GM21515 (cell line): ENCODE results near the gene SLC27A6.
"Not testable (repeated sequence)": the region's sequence is repeated elsewhere in the genome, so short reads cannot be mapped to it uniquely, and the experiment has no call there.

Source experiments
- ATAC-seq: cut with Tn5 transposase; IDR thresholded peaks from one replicate; pipeline ENCODE4 v1.9.1; 2021; ENCODE audit not compliant: unreplicated experiment

SLC27A6 gene

DNA sequence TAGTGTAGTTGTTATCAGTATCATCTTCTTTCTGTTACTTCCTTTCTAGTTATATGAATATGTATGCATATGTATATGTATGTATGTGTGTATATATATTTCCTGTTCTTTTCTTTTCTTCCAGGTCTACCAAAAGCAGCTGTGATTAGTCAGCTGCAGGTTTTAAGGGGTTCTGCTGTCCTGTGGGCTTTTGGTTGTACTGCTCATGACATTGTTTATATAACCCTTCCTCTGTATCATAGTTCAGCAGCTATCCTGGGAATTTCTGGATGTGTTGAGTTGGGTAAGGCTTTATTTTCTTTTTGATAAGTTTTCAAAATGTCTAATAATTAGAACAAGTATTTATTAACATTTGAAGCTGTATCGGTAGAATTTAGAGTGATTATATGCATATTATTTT lies 23.2 kb downstream of the SLC27A6 start:
- ATAC-seq: no peak

DNA sequence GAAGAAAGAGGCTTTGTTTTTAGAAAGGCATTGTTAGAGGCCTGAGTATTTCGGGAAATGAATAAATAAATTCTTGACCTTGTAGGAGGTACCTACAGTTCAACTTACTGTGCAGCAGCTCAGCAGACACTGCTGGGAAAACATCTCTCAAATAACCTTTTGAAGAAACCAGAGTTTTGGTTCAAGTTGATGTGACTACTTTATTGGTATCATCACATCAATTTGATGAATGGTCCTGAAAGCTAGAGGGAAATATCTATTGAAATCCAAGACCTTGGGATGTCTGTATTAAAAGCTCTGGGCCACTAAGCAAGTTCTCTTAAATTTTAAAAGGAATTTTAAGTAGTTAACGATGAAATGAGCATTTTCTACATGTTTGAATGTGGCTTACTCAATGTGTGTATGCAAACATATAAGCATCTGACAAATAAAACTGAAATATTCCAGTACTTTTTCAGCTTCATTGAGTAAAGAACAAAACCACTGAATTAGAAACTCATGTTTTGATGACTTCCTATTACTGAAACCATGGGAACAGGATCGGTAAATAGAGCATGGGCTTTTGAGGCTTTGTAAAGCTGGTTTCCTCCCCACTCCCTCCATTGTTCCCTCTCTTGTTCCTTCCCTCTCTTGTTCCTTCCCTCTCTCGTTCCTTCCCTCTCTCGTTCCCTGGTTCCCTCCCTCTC lies 36.7 kb downstream of the SLC27A6 start:
- ATAC-seq: no peak

DNA sequence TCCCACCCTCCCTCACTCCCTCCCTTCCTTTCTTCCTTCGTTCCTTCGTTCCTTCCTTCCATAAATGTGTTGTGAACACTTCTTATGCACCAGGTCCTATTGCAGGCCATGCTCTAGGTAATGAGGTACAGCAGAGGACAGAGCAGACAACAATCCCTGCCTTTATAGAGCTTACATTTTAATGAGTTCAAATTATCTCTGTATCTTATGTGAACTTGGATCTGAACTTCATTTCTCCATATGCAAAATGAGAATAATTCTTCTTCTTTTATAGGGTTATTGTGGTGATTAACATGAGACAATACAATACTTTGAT lies 37.2 kb downstream of the SLC27A6 start:
- ATAC-seq: no peak

DNA sequence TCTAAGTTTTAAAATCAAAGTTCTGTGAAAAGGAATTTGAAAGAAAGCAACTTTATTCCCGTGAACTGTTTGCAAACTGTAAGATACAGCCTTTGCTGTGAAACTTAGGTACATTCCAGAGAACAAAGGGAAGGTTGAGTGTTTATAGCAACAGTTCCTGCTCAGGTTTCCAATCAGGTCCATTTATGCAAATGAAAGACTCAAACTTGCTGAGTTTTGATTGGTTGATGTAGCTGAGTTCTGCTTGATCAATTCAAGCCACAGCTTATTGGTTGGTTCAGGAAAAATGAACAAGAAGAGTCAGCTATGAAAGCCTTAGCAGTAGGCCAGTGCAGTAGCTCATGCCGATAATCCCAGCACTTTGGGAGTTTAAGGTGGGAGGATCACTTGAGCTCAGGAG lies 37.9 kb downstream of the SLC27A6 start:
- no peak for ATAC-seq

DNA sequence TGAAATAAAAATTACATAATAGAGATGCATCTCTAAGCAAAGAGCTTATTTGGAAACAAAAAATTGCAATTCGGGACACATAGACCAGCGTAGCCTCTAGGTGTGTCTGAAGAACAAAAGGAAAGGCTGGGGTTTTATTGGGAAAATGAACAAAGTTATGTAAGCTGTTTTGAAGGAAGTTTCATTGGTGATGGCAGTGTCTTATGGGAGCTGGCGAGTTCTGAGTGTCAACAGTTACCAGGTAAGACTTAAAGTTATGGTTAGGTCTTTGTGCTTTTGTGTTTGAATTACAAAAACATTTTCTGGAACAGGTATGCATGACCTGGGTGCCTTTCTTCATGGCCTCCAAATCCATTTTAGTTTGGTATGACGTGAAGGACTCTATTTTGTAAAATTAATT lies 48.9 kb downstream of the SLC27A6 start:
- ATAC-seq: no peak

DNA sequence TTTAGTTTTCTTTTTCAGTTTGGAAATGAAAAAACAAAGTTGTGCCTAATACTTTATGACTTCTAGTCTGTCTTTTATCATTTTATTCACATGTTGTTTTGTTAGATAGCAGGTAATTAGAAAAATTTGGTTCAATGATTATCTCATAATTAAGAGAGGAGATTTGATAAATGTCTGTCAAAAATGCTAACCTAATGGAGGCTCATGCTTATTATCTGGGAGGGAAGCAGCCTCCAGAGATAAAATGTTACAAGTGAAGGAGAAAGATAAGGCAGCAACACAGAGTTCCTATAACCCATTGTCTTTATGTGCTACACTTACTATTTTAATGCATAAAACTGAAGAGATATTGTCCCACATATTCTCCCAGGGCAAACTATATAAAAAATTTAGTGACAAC lies 53.5 kb downstream of the SLC27A6 start:
- ATAC-seq: no peak

DNA sequence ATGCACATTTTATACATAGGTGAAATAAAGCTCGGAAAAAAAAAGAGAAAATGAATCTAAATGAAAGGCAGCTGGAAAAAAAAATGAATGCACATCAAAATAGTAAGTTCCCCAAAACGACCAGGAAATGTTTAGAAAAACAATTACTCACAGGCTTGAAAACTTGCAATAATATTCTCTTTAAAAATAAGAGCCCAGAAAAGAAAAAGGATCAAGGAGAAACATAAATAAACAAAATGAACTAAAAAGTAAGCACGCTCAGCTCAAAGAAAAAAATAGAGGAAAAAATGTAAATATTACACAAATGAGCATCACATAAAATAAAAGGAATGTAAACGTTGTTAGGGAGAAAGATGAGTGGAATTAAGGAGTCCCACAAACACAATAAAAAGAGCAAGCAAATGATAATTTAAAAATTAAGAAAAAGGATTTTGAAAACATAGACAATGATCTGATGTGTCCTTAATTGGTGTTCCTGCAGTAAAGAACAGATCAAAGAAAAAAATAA lies 54.2 kb downstream of the SLC27A6 start:
- no peak for ATAC-seq

GRCh38 chr5:129020683-129021082 lies 55.4 kb downstream of the SLC27A6 start:
- ATAC-seq: no peak

DNA sequence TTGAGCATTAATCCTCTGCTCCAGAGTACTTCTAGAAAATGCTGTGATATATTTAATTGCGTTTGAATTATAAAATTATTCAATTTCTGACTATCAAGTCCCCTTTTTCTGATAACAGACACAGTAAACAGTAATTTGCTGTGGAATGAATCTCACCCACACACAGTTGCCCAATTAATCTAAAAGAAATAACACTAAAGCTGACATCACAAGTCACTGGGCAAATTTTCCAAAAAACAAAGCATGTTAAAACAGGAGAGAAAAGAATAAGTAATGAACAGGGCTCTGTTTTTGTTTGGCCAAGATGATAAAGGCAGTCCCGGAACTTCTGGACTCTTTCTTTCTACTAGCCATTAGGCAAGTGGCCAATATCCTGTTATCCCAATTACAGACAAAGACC lies 56.5 kb downstream of the SLC27A6 start:
- no peak for ATAC-seq

DNA sequence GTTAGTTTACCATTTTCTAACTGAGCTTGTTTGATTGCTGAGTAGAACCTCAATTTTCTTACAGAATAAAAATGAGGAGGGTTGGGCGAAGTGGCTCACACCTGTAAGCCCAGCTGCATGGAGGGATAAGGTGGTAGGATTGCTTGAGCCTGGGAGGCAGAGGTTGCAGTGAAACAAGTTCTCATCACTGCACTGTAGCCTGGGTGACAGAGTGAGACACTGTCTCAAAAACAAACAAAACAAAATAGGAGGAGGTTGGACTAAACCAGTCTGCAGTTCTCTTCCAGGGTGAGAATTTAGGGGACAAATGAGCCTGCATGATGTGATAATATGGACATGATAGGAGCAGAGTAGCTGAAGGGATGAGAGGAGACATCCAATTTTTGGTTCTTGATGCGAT lies 57.3 kb downstream of the SLC27A6 start:
- ATAC-seq: no peak

- ATAC-seq: no peak
Observed at GRCh38 chr5:129027260-129027659, 62.0 kb downstream of the SLC27A6 start.

- no peak for ATAC-seq
Observed at GRCh38 chr5:129031886-129032683, 66.8 kb downstream of the SLC27A6 start.

GRCh38 chr5:129036257-129036656 lies 71.0 kb downstream of the SLC27A6 start:
- ATAC-seq: not testable (repeated sequence)

DNA sequence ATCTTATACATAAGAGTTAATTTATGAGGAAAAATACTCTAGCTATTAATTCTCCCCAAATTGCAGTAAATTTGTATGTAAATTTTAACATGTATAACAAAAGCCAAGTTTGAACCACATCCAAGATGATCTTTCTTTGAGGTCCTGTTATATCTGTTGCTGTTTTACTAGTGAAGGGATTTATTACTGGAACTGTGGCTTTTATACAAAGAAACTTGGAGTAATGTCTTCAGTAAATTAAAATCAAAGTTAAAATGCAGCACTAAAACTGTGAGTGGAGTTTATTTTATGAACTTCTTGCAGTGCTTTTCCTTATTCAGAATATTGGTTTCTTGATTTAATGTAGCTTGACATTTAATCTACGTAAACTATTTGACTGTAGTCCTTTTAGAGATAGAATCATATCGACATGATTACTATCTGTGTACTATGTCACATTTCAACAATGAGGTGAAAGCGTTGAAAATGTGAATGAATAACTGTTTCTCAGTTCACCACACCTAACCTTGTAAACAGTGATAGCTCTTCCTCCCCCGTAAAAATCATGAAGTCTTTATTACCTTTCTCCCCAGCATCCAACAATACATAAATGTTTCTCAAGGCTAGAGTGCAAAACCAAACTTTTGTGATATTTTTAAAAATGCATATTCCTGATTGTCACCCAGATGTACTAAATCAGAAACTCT lies 76.1 kb downstream of the SLC27A6 start:
- no peak for ATAC-seq

DNA sequence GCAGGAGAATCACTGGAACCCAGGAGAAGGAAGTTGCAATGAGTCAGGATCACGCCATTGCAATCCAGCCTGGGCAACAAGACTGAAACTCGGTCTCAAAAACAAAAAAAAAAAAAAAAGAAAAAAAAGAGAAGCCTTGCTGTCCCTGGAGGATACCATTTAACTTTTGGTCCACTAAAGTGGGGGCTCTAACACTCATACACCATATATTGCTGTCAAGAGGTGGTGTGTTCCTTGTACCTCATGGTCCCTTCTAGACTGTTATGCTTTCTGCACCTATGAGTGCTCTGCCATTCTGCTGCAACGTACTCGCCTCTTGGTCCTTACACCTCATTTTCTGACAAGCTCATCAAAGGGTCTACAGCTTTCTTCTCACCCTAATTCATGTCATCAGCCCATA lies 77.0 kb downstream of the SLC27A6 start:
- ATAC-seq: no peak

- ATAC-seq: no peak
Observed at GRCh38 chr5:129043894-129044293, 78.6 kb downstream of the SLC27A6 start.

DNA sequence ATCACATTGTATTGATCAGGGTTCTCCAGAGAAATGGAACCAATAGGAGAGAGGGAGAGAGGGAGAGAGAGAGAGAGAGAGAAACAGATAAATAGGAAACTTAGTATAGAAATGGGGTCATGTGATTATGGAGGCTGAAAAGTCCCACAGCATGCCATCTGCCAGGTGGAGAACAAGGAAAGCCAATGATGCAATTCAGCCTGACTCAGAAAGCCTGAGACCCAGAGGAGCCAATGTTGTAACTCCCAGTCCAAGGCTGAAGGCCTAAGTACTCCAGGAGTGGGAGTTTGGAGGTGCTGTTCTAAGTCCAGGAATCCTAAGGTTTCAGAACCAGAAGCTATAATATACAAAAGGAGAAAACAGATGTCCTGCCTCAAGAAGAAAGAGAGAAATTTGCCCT lies 80.9 kb downstream of the SLC27A6 start:
- ATAC-seq: no peak

DNA sequence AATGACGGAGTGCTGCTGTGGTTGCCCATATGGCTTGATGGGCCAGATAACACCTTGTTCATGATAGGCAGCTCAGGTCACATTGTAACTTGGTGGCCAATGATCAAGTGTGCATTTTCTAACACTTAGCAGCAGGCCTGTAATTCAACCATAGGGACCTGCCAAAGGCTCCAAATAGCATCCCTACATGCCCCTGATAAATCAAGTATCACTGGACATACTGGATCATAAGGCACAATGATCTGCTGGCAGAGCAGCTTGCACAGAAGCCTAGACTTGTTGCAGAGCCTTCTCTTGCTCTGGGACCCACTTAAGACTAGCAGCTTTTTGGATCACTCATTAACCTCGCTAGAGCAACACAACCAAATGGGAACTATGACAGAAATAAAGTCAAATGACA lies 83.2 kb downstream of the SLC27A6 start:
- no peak for ATAC-seq

- no peak for ATAC-seq
Observed at GRCh38 chr5:129049126-129049799, 84.0 kb downstream of the SLC27A6 start.

- ATAC-seq: no peak
Observed at GRCh38 chr5:129051283-129051682, 86.0 kb downstream of the SLC27A6 start.

DNA sequence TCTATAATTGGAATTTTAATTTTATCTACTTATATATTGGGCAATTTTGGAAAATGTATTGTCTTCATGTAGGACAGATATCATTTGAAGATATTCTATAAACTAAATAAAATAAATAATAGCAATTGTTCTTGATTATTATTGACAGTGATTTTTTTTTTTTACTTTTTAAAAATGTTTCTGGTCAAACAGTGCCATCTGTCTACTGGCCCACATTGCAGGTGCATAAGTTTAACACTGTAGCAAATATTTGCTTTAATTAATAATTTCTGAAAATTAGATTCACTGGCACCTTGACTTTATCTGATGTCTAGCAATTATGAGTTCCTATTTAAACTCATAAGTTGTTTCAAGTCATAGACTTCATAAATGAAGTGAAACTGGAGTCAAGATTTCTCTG lies 88.2 kb downstream of the SLC27A6 start:
- no peak for ATAC-seq
